SJCRH30 (cell line): Measurements from ENCODE around the gene ITGB8. TPM values are rescaled to one million over a fixed set of nuclear protein-coding genes. Genes with fewer than 3 reads are reported as not detected.
"Not testable (repeated sequence)": the region's sequence is repeated elsewhere in the genome, so short reads cannot be mapped to it uniquely, and the experiment has no call there.

ENCODE experiments used
- DNase-seq, 2 experiments: peaks; one replicate each; pipeline ENCODE4 v3.0.0-alpha.2; 2015 to 2020
- H3K27ac ChIP-seq: fragments of 250-450 bp; sonication (Bioruptor Pico); 2 replicates; pipeline ENCODE4 v1.5.1; 2020; ENCODE audit warnings: mild to moderate bottlenecking, moderate library complexity
- H3K27me3 ChIP-seq: fragments of 250-450 bp; sonication (Bioruptor Pico); 2 replicates; pipeline ENCODE4 v1.5.1; 2020; ENCODE audit warnings: mild to moderate bottlenecking, moderate library complexity
- H3K36me3 ChIP-seq: fragments of 250-450 bp; sonication (Bioruptor Pico); 2 replicates; pipeline ENCODE4 v1.5.1; 2020; ENCODE audit warnings: mild to moderate bottlenecking, moderate library complexity
- H3K4me1 ChIP-seq: fragments of 250-450 bp; sonication (Bioruptor Pico); 2 replicates; pipeline ENCODE4 v1.5.1; 2020; ENCODE audit warnings: mild to moderate bottlenecking, moderate library complexity
- H3K4me3 ChIP-seq: fragments of 250-450 bp; sonication (Bioruptor Pico); 2 replicates; pipeline ENCODE4 v1.5.1; 2020; ENCODE audit warnings: mild to moderate bottlenecking, moderate library complexity
- H3K9me3 ChIP-seq: fragments of 250-450 bp; sonication (Bioruptor Pico); replicated peaks from 2 replicates; pipeline ENCODE4 v1.5.1; 2020; ENCODE audit warnings: mild to moderate bottlenecking, moderate library complexity
- total RNA-seq: library from RNA; depleted of rRNA; stranded (reverse); fragments of >200 nt; shearing (Covaris generic); gene quantifications from 2 replicates; pipeline ENCODE4 v1.2.3, GENCODE V29; 2014

Gene ITGB8
- total RNA-seq, 1 experiment from 2014 or later = 40.0 TPM

DNA sequence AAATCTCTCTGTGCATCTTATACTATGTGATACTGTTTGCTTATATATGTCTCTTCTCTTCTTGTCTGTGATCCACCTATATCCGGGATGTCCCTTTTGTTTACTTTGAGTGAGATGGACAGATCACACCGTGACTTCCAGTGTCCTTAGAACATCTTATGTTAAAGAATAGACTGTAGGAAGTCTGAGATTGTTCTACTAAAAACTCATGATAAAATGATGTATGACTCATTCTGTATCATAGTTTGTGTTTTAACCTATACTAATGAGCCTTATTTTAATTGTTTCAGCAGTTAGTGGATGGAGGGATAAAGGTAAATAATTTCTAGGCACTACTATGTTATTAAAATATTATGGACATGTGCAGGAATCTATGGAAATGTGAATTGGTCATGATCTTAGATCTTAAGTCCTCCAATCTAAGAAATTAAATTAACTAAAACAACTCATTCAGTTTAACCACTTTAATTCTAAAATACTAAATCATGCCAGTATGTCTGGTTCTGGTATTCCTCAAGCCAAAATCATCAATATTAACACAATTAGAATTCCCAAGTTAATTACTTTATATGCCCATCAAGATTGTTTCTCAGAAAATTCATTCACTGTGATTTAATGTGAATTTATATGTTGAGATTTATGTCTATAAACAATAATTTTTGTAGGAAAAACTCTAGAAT lies 32.0 kb downstream of the ITGB8 start:
- Histone ChIP-seq H3K9me3 (no peaks in the 10 kb centered on the region), H3K27me3 (no peaks in the 10 kb centered on the region), H3K4me3 (no peak overlapping the region), H3K36me3 (peaks cover 34% of the 10 kb centered on the region), H3K27ac (no peak overlapping the region), H3K4me1 (no peaks in the 10 kb centered on the region)
- DNase-seq = no peak

DNA sequence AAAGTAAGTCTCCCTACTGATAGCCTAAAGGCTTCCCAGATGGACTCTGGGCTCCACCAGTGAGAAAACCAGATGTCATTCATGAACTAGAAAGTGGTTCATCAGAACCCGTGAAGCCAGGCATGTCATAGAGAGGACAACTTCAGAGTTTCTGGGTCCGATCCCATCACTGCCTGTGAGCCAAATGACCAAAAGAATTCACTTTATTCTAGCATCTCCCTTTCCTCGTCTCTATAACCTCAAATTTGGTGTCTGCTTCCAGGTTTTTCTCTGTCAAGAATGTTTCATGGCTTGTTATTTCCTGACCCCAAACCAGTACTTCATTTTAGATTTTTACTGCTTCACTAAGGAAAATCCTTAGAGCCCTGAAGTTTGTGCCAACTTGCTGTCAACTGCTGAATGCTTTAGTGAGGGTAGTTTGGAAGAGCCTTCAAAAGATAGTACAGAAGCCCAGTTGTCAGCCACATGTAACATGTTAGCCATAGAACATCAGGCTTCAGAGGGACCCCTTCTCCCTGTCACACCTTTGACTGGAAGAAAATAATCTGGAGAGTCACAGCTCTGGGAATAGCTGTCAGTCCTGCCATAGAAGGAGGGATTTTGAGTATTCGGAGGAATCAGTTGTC lies 34.0 kb downstream of the ITGB8 start:
- DNase-seq = no peak
- no peaks in the 10 kb centered on the region for H3K4me1 ChIP-seq
- H3K9me3 ChIP-seq = no peaks in the 10 kb centered on the region
- H3K4me3 ChIP-seq = no peak overlapping the region
- no peaks in the 10 kb centered on the region for H3K27me3 ChIP-seq
- no peak overlapping the region for H3K27ac ChIP-seq
- peaks cover 47% of the 10 kb centered on the region for H3K36me3 ChIP-seq

DNA sequence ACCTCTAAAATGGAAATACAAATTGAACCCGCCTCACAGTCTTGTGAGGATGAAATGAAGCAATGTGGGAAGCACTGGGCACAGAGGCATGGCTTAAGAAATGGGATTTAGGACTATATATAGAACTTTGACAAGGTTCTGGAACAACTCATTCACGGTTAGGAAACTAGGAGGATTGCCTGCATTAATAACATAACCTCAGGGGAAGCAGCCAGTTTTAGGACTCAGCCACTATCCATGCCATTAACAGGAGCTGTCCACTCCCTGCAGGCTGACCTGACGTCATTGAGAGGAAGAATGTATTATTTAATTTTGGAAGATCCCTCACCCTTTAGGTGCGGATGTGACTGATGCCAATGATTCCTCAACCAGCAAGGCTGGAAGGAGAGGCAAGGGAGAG lies 34.8 kb downstream of the ITGB8 start:
- Histone ChIP-seq H3K27ac (no peak overlapping the region), H3K9me3 (no peaks in the 10 kb centered on the region), H3K27me3 (no peaks in the 10 kb centered on the region), H3K4me1 (no peaks in the 10 kb centered on the region), H3K36me3 (peaks cover 47% of the 10 kb centered on the region), H3K4me3 (no peak overlapping the region)
- no peak for DNase-seq

DNA sequence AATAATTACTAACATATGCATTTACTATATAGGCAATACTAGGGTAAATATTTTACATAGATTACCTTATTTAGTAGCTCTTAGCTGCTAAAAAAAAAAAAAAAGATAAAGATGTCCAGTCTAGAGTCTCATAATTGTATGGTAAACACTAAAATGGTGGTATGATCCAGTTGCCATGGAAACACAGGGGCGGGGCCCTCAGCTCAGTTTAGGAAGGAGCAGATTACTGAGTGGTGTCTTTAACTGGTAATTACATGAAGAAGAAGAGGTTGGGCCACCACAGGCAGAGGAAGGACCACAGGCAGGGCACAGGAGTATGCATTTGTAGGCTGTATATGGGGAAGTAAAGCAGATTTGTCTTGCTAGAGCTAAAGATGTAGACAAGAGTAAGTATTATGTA lies 43.7 kb downstream of the ITGB8 start:
- peaks cover 22% of the 10 kb centered on the region for H3K36me3 ChIP-seq
- no peak overlapping the region for H3K27ac ChIP-seq
- no peak for DNase-seq
- H3K9me3 ChIP-seq = no peaks in the 10 kb centered on the region
- H3K27me3 ChIP-seq = no peaks in the 10 kb centered on the region
- no peaks in the 10 kb centered on the region for H3K4me1 ChIP-seq
- no peak overlapping the region for H3K4me3 ChIP-seq

DNA sequence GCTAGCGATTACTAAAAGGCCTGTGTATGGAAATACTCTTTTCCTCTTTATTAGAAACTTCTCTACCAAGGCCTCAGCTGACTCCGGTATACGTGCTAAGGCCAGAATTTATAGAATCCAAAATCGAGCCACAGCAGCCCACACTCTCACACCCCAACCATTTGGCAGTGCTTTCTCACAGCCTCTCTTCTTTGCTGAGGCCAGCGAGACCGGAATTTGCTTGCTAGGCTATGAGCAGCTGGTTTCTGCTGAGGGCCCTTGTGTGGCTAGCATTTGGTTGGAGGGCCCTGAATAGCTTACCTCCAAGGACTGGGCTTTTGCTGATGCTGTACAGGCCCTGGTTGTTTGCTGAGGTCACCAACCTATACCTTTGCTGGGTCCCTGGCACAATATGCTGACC lies 46.1 kb downstream of the ITGB8 start:
- Histone ChIP-seq H3K4me3 (no peak overlapping the region), H3K27me3 (no peaks in the 10 kb centered on the region), H3K9me3 (no peaks in the 10 kb centered on the region), H3K27ac (no peak overlapping the region), H3K4me1 (no peaks in the 10 kb centered on the region), H3K36me3 (peaks cover 25% of the 10 kb centered on the region)
- no peak for DNase-seq

DNA sequence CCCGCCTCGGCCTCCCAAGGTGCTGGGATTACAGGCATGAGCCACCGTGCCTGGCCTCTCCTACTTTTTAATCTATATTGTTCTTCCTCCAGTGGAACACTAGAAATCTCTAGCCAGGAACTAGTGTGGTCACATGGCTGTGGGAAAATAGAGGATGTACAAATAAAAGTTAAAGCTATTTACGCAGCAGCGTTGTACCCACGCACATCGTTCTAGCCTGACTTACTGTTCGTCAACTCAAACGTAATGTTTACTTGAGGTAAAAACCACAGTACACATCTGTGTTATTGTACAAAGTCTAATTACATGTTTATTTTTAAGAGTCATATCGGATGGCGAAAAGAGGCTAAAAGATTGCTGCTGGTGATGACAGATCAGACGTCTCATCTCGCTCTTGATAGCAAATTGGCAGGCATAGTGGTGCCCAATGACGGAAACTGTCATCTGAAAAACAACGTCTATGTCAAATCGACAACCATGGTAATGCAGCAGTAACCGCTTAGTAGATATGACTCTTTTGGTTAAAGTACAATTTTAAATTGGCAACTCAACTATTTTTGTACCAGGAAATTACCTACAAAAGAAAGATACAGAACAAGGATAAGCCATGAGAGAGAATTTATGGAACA lies 50.8 kb downstream of the ITGB8 start:
- Histone ChIP-seq H3K27me3 (no peaks in the 10 kb centered on the region), H3K4me3 (no peak overlapping the region), H3K27ac (no peak overlapping the region), H3K36me3 (peaks cover 47% of the 10 kb centered on the region), H3K9me3 (no peaks in the 10 kb centered on the region), H3K4me1 (no peaks in the 10 kb centered on the region)
- no peak for DNase-seq

DNA sequence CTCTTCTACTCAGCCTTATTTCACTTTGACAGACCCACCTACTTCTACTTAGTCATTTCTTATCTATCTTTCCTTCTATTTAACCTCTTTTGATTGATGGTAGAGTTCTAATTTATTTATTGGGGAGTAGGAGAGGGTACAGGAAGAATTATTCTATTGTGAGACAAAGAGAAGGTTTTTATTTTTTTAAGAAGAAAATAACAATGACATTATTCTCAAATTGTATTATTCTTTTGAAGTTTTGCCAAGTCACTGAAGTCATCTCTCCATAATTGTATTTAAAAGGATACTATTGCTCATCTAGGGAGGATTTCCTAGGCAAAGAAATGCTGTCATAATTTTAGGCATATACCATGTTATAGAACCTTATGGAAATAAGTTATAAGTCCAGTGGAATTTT lies 52.7 kb downstream of the ITGB8 start:
- H3K27me3 ChIP-seq = no peaks in the 10 kb centered on the region

DNA sequence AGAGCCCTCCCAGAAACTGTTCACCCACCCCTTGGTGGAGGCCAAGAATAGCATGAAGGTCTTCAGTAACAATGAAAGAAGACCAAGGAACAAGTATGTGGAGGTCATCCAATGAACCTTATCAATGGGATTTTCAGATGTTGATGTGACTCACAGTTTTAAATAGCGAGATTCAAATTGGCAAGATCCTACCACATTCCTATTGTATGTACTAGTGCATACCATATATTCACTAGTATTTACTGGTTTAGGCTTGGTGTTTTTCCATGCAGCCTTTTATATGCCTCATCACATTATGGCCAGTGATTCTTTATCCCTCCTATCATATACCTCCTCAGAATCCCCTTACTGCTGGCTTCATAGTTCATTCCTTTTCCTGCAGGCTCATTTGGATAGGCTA lies 54.4 kb downstream of the ITGB8 start:
- Histone ChIP-seq H3K4me3 (no peak overlapping the region), H3K36me3 (peaks cover 40% of the 10 kb centered on the region), H3K27ac (no peak overlapping the region), H3K9me3 (no peaks in the 10 kb centered on the region), H3K27me3 (no peaks in the 10 kb centered on the region), H3K4me1 (0 out of 2 replicates have a peak, but pooled peaks cover 3% of the 10 kb centered on the region)
- DNase-seq = no peak

More for the DNA sequence above, 52.7 kb downstream of the ITGB8 start:
- Histone ChIP-seq H3K9me3 (no peaks in the 10 kb centered on the region), H3K36me3 (peaks cover 46% of the 10 kb centered on the region), H3K27ac (no peak overlapping the region), H3K4me3 (no peak overlapping the region), H3K4me1 (no peaks in the 10 kb centered on the region)
- no peak for DNase-seq

DNA sequence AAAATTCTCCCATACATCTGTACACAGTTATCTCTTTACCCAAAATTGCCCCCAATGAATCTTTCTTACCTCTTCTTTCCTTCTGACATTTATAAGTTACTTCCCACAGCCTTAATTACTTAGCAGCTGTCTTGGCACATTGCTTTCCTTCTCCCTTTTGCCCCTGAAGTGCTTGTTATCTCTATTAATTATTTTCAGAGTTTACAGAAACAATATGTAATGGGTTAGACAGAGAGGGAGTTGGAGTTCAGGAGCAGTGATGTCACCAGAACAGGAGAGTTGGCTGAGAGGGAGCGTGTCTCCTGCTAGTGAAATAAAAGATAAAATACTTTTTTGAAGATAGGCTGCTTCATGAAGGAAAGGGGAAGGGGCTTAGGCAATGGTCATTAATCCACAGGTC lies 57.4 kb downstream of the ITGB8 start:
- Histone ChIP-seq H3K9me3 (no peaks in the 10 kb centered on the region), H3K4me3 (no peak overlapping the region), H3K4me1 (0 out of 2 replicates have a peak, but pooled peaks cover 3% of the 10 kb centered on the region), H3K36me3 (peaks cover 29% of the 10 kb centered on the region), H3K27ac (no peak overlapping the region), H3K27me3 (no peaks in the 10 kb centered on the region)
- no peak for DNase-seq

DNA sequence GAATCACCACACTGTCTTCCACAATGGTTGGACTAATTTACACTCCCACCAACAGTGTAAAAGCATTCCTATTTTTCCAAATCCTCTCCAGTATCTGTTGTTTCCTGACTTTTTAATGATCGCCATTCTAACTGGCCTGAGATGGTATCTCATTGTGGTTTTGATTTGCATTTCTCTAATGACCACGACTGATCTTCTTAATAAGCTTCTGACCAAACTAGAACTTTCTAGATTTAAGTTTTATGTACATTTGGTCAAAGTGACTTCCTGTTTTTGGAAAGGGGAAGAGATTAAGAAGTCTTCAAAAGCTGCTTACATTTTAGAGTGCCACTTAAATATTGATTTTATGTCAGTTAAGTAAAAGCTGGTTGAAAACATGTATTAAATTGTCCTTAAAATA lies 58.5 kb downstream of the ITGB8 start:
- H3K9me3 ChIP-seq, H3K4me3 ChIP-seq, H3K27me3 ChIP-seq, H3K4me1 ChIP-seq, DNase-seq, H3K27ac ChIP-seq: not testable (repeated sequence)
- peaks cover 19% of the 10 kb centered on the region for H3K36me3 ChIP-seq

DNA sequence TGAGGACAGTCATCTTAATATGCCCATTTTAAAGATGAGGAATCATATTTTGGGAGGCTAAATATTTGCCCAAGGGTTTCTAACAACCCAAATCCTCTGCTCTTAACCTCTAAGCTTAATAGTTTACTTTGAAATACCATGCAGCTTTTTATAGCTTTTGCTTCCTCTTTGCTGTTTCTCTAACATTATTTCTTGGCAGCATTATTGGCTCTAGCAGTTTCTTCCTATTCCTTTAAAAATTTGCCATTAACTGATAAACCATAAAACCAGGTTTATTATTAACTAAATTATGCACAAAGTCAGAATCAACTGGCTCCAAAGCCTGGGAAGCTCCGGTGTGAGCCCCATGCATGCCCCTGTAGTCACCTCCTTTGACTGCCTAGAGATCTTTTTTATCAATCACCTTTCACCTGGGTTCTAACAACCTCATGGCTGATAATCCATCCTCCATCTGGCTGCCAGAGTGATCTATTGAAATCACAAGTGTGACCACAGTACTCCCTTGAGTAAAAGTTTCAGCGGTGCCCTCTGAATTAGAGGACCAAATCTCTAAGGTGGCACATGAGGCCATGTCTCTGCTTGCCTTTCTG lies 62.4 kb downstream of the ITGB8 start:
- H3K36me3 ChIP-seq = peaks cover 41% of the 10 kb centered on the region
- no peak for DNase-seq
- no peaks in the 10 kb centered on the region for H3K9me3 ChIP-seq
- H3K4me1 ChIP-seq = 0 out of 2 replicates have a peak, but pooled peaks cover 3% of the 10 kb centered on the region
- no peak overlapping the region for H3K4me3 ChIP-seq
- no peak overlapping the region for H3K27ac ChIP-seq
- H3K27me3 ChIP-seq = no peaks in the 10 kb centered on the region

DNA sequence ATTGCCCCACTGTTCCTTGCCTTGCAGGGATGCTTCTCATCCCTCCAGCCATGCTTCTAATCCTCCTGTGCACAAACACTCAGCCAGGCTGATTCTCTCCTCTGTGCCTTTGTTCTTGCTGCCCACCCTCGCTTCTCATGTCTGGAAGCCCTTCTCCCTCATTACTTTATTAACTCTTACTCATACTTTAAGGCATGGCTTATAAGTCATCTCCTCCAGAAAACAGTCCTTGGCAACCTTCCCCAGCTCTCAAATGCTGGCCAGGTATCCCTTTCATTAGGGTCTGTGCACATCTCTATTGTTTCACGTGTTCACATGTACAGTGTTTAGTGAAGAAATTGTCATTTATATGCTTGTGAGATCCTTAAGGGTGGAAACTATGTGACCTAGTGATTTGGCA lies 62.9 kb downstream of the ITGB8 start:
- no peak overlapping the region for H3K27ac ChIP-seq
- no peak for DNase-seq
- H3K4me3 ChIP-seq = no peak overlapping the region
- no peaks in the 10 kb centered on the region for H3K27me3 ChIP-seq
- H3K36me3 ChIP-seq = peaks cover 45% of the 10 kb centered on the region
- H3K4me1 ChIP-seq = 0 out of 2 replicates have a peak, but pooled peaks cover 3% of the 10 kb centered on the region
- no peaks in the 10 kb centered on the region for H3K9me3 ChIP-seq

DNA sequence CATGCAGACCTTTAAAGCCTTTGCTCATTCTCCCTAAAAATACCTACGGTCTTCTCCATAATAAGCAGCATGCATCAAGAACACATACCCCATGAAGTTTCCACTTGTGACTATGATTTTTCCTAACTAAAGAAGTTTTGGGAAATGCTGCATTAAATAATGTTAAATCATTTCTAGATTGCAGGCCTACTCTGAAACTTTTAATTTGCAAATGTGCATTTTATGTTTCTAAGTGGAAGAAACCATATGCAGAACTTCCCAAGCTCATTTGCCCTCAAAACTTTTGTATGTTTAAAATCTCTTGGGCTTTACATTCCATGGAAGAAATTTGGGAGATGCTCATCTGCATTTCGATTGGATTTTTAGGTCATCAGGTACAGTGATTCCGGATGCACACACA lies 63.6 kb downstream of the ITGB8 start:
- H3K9me3 ChIP-seq = no peaks in the 10 kb centered on the region
- peaks cover 50% of the 10 kb centered on the region for H3K36me3 ChIP-seq
- no peak overlapping the region for H3K27ac ChIP-seq
- H3K4me3 ChIP-seq = no peak overlapping the region
- H3K4me1 ChIP-seq = 0 out of 2 replicates have a peak, but pooled peaks cover under 1% of the 10 kb centered on the region
- no peak for DNase-seq
- H3K27me3 ChIP-seq = no peaks in the 10 kb centered on the region

DNA sequence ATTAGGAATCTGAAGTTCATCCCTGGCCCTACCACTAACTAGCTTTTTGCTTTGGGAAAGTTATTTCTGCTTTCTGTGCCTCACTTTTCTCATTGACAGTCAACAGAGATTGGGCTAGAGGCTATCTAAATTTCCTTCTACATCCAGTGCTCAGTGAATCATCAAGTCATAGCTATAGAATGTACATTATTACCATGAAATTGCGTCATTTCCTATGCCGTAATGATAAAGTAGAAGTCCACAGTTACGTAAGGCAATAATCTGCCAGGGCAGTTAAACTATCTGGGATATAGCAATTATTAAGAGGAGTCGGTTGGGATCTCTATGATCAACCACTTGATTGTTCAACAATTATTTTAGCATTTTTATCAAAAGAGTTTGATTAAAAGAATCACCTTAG lies 64.4 kb downstream of the ITGB8 start:
- Histone ChIP-seq H3K27me3 (no peaks in the 10 kb centered on the region), H3K27ac (no peak overlapping the region), H3K9me3 (no peaks in the 10 kb centered on the region), H3K4me3 (no peak overlapping the region), H3K4me1 (no peaks in the 10 kb centered on the region), H3K36me3 (peaks cover 48% of the 10 kb centered on the region)
- no peak for DNase-seq

DNA sequence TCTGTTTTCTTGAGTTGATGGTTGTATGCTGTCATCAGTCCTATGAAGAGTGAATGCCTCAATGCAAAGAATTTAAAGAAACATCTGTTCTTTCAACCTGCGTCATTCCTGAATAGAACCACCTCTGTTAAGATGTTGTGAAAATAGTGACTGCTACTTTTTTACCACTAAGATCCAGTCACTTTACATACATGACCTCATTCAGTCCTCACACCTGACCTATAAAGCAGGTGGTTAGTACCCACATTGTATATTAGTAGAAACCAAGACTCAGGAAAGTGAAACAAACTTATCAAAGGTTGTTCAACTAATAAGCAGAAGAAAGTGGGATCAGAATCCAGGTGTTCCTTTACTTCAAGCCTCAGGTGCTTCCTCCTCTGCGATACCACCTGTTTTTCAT lies 64.8 kb downstream of the ITGB8 start:
- Histone ChIP-seq H3K4me3 (no peak overlapping the region), H3K9me3 (no peaks in the 10 kb centered on the region), H3K4me1 (no peaks in the 10 kb centered on the region), H3K36me3 (peaks cover 47% of the 10 kb centered on the region), H3K27ac (no peak overlapping the region), H3K27me3 (no peaks in the 10 kb centered on the region)
- no peak for DNase-seq
